GM19351 (cell line): ENCODE measurements around the gene MYO3B.
A peak's percentile ranks its signal among the peaks of the same experiment; 100 is the strongest.

ENCODE experiments used
- ATAC-seq: cut with Tn5 transposase; IDR thresholded peaks from one replicate; pipeline ENCODE4 v1.9.1; 2021; ENCODE audit warnings: mild to moderate bottlenecking, moderate library complexity; ENCODE audit not compliant: unreplicated experiment

MYO3B gene

GRCh38 chr2:170501421-170502043 lies 323.6 kb downstream of the MYO3B start:
- ATAC-seq: no peak

DNA sequence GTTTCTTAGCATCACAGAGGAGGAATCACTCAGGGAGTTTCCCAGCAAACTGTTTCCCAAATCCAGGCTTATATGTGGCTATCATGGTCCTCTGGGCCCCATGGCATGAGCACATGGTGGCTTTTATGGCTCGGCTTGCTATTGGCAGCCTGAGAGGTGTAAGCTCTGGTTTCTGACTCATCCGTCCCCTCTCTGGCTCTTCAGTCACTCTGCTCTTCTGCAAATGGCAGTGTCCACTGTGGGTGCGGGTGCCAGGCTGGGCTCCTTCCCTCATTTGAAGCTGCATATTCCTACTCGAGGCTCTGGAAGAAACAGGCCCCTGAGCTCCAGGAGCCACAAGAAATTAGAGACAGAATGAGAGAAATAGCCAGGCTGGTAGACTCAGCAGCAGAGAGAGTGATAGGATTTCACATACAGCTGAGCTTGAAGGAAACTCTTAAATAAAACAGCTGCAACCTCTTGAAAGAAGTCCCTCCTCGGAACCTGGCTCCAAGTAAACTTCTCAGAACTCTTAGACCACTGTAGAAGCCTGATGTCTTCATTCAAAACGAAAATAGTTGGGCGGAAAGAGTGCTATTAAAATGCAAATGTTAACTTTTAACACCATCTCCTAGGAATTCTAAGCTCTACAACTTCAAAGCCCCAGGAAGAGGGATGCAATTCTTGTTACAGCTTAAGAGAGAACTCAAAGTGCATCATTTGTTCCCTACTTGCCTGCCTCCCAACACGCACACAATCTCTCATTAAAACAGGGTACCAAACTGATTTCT lies 324.6 kb downstream of the MYO3B start:
- no peak for ATAC-seq

DNA sequence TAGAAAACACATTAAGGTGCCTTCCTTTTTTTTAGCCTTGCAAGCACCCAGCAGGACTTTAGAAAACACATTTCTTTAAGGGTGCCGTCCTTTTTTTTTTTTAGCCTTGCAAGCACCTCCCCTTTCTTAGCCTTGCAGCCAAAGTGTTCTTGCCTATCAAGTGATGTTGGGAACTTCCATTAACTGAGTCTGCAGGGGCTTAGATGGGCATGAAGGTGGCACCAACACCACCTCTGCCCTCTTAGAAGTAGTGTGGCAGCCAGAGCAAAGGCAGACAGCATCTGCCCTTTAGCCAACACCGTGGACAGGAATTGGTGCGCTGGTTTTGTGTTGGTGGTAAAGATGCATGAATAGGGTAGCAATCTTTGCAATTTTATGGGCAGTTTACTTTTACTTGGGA lies 325.6 kb downstream of the MYO3B start:
- no peak for ATAC-seq

GRCh38 chr2:170503971-170504809 lies 326.2 kb downstream of the MYO3B start:
- no peak for ATAC-seq

- no peak for ATAC-seq
Observed at GRCh38 chr2:170504810-170505145, 326.8 kb downstream of the MYO3B start.

GRCh38 chr2:170505631-170506275 lies 327.8 kb downstream of the MYO3B start:
- no peak for ATAC-seq

- no peak for ATAC-seq
Observed at GRCh38 chr2:170509452-170510193, 331.7 kb downstream of the MYO3B start.

- ATAC-seq: no peak
Observed at GRCh38 chr2:170512266-170512665, 334.3 kb downstream of the MYO3B start.

- ATAC-seq: no peak
Observed at GRCh38 chr2:170514140-170514539, 336.2 kb downstream of the MYO3B start.

DNA sequence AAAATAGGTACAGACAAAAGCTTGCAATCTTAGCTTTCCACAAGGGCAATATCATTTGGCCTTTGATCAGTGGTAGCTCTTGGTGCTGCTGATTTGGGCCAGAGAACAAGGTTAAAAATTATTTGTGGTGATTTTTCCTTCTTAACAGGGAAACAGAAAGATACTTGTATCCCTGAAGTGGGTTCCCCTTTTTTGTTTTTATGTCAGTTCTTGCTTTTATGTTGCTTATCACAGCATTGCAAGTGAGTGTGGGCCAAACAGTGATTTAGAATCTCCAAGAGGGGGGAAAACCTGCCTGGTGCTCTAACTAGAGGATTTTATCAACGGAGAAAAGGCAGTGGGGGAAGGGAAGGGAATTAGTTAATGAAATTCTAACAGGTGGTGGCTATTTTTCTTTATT lies 339.6 kb downstream of the MYO3B start:
- ATAC-seq: no peak

DNA sequence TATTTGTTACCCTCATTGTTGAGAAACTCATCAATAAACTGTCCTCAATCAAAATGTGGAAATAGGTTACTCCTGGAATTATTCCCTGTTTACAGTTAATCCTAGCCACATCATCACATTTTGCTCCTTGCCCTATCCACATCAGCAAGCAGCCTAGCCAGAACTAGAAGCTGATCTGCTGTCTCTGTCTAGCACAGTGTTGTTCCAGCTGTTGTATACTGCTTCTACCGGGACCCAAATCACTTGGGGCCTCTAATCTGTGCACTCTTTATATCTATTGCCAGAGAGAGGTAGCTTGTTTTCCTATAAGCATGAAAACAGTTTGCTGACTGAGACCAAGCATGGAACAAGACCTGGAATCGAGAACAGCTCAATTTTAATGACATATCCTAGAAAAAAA lies 341.0 kb downstream of the MYO3B start:
- ATAC-seq: no peak

- no peak for ATAC-seq
Observed at GRCh38 chr2:170521299-170521698, 343.4 kb downstream of the MYO3B start.

GRCh38 chr2:170523506-170523905 lies 345.6 kb downstream of the MYO3B start:
- no peak for ATAC-seq

DNA sequence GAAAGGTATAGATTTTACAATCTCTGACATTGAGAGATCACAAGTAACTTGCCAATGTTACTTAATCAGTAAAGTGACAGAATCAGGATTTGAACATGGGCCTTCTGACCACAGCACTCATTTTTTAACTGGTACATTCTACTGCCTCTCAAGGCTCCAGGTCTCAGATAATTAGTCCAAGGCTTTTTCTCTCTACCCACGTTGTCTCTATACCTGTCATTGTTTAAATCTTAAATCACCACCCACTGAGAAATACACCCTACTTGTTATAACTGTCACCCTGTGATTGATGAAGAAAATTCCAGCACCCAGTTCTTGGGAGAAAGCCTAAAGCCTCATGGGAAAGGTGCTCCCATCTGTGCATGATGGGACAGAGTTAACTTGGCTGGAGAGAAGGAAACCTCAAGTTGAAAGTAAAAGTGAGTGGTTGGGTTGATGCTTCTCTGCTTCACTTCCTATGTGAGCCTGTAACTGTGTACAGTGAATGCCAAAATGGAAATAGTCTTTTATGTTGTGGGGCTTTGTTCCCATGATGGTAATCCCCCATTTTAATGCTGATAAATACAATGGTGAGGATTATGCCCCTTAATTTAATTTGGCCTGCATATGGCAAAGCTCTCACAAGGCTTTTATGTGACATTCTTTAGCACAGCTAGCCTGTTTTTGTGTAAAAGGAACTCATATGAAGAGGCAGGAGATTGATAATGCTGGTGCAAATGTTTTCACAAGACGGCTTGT lies 347.1 kb downstream of the MYO3B start:
- peak; percentile 73 for ATAC-seq

DNA sequence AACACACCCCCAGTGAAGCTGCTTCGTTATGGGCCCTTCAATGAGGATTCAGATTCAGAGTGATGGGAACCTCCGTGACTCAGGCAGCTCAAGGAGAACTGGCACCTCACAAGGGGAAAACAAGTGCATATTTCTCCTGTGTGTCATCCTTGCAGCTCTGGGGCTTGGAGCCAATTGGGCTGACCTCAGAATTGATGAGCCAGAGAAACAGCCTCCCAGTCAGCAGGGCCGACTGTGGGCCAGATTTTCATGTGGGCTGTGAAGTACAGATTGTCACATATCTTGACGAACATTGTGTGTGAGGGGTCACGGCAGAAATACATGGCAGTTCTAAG lies 347.6 kb downstream of the MYO3B start:
- no peak for ATAC-seq

DNA sequence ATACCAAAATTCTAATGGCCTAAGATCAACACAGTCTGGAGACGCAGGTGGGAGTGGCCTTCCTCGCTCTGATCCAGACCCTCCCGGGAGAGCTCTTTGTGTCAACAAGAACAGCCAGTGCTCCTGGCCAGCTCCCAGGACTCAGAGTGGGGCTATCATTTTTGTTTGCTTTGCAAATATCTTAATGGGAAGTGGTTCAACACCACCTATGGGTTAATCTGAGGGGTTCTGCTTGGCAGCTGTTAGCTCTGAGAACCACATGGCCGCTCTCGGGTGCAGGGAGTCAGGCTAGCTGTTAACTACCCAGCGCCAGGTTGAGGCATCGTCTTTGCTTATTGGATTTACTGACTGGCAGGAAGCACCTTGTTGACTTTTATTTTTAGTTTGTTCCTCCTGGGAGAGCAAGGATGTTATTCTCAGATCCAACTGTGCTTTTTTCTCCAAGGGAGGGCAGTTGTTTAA lies 352.4 kb downstream of the MYO3B start:
- ATAC-seq: no peak

DNA sequence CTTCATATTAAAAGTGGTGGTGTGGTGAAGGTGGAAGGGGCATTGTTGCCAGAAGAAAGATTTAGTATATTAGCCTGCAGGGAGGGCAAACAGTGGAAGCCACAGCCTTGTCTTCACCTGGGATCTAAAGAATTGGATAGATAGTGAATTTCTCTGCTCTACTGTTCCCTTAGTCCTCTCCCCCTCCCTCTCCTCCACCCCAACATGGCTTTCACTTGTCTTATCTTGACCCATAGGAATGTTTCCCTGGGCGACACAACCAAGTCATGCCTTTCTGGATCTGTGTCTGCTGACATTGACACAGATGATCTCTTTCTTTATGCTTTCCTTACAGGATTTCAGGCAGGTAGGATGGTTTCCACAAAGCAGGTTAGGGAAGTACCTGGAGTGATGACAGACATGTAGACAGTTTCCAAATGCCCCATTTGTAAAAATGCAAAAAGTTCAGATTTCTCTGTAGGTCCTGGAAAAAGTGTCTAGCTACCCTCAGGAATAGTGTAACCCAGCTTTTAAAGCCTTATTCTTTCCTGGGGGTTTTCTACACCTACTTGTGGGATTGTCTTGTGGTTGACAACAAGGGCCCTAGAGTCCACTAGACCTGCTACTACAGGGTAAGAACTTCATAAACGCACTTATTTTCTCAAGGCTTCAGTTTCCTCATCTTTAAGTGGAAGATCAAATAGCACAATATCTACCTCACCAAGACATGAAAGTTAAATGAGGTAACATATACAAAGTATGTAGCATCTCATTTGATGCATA lies 353.0 kb downstream of the MYO3B start:
- ATAC-seq: no peak

- no peak for ATAC-seq
Observed at GRCh38 chr2:170531876-170532275, 353.9 kb downstream of the MYO3B start.

GRCh38 chr2:170533156-170533555 lies 355.2 kb downstream of the MYO3B start:
- ATAC-seq: no peak
